Smooth muscle cell (in vitro differentiated cells): ENCODE data around the gene CFAP45. TPM values are rescaled to one million over a fixed set of nuclear protein-coding genes. Genes with fewer than 3 reads are reported as not detected.

Experiments
- DNase-seq: peaks from one replicate; lab custom pipeline; 2025; ENCODE audit not compliant: unreplicated experiment; lab: John Stamatoyannopoulos, UW
- H2AFZ ChIP-seq: fragments of 200-600 bp; sonication (generic); 2 replicates; pipeline ENCODE4 v1.6.0; 2016; ENCODE audit warnings: antibody characterized with exemption, low read depth, mild to moderate bottlenecking
- H3F3A ChIP-seq: fragments of 200-600 bp; sonication (generic); 2 replicates; pipeline ENCODE4 v1.6.0; 2017; ENCODE audit warnings: antibody characterized with exemption, low read depth
- H3K27ac ChIP-seq: fragments of 200-600 bp; sonication (generic); 2 replicates; pipeline ENCODE4 v1.5.1; 2016; ENCODE audit warnings: low read depth, mild to moderate bottlenecking
- H3K27me3 ChIP-seq: fragments of 200-600 bp; sonication (generic); 2 replicates; pipeline ENCODE4 v1.6.1; 2016; ENCODE audit warnings: low read depth, mild to moderate bottlenecking
- H3K36me3 ChIP-seq: fragments of 200-600 bp; sonication (generic); 2 replicates; pipeline ENCODE4 v1.5.1; 2016; ENCODE audit warnings: low read depth
- H3K4me1 ChIP-seq: fragments of 200-600 bp; sonication (generic); 2 replicates; pipeline ENCODE4 v1.5.1; 2016; ENCODE audit warnings: low read depth
- H3K4me2 ChIP-seq: fragments of 200-600 bp; sonication (generic); 2 replicates; pipeline ENCODE4 v1.6.0; 2016; ENCODE audit warnings: mild to moderate bottlenecking
- H3K4me3 ChIP-seq: fragments of 200-600 bp; sonication (generic); 2 replicates; pipeline ENCODE4 v1.5.1; 2016; ENCODE audit warnings: mild to moderate bottlenecking
- H3K79me2 ChIP-seq: fragments of 200-600 bp; sonication (generic); 2 replicates; pipeline ENCODE4 v1.6.0; 2016; ENCODE audit warnings: low read depth, mild to moderate bottlenecking
- H3K9ac ChIP-seq: fragments of 200-600 bp; sonication (generic); 2 replicates; pipeline ENCODE4 v1.6.0; 2016; ENCODE audit warnings: low read depth
- H3K9me3 ChIP-seq: fragments of 200-600 bp; sonication (generic); replicated peaks from 2 replicates; pipeline ENCODE4 v1.5.1; 2016; ENCODE audit warnings: low read depth
- H4K20me1 ChIP-seq: fragments of 200-600 bp; sonication (generic); 2 replicates; pipeline ENCODE4 v1.6.0; 2016; ENCODE audit warnings: low read depth
- WGBS: methylation state at CpG from one replicate; pipeline ENCODE4 v1.1.7; 2016; ENCODE audit warnings: low lambda C conversion rate; 5-methylcytosine and 5-hydroxymethylcytosine counted together
- polyA plus RNA-seq: library from polyadenylated mRNA; unstranded; fragments of >200 nt; fragmentation: Nextera tagmentation; extraction: Ambion mirVana; gene quantifications from 2 replicates; pipeline ENCODE4 v1.2.1, GENCODE V29; 2016
- total RNA-seq: library from RNA; depleted of rRNA; stranded (reverse); fragments of >200 nt; gene quantifications from 2 replicates; pipeline ENCODE4 v1.2.3, GENCODE V29; 2014
- TF ChIP-seq, protein P1 (sequence below): fragments of 200-600 bp; sonication (generic); IDR thresholded peaks from 2 replicates; pipeline ENCODE4 v1.5.1; 2017; ENCODE audit warnings: borderline replicate concordance, mild to moderate bottlenecking, antibody characterized with exemption; ENCODE audit not compliant: insufficient read depth, poor library complexity, severe bottlenecking

Gene CFAP45
- total and polyA plus RNA-seq, 2 experiments from 2014 or later: 1.2 to 1.3 TPM

DNA sequence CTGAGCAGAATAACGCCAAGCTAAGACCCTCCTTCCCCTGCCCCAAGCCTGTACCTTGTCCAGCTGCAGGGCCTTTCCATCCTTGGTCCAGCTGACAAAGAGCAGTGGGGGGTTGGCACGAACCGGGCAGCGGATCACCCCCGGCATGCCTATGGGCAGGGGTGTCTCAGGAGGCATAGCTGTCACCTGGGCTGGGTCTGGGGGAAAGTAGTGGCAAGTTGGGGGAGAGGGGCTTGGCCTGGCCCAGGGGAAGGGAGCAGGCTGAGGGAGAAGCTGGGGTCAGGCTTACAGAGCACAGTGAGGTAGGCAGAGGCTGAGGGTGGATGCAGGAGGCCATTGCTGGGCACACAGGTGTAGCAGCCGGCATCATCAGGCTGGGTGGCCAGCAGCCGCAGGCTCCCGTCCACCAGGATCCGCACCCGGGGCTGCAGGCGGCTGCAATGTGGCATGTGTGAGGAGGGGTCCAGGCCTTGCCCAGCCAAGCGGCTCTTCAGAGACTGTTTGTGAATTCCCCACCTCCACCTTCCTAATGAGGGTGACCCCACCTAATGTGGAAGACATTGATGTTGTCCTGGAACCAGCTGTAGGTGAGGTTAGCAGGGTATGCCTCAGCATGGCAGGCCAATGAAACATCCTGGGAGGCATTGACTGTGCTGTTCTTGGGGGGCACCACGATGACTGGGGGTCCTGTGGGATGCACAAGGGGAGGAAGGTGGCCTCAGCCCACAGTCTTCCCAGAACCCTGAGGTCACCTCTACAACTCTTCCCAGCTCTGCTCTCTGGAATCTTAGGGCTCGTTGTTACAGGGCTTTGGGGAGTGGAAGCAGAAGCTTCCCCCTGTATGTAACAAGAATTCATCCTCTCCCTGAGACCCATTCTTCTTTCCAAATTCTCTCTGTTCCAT, 34.4 kb upstream of the CFAP45 start:
- 96% methylated on average over 14 of the region's 14 CpGs for WGBS
- DNase-seq: no peak
- TF ChIP-seq, protein P1, sequence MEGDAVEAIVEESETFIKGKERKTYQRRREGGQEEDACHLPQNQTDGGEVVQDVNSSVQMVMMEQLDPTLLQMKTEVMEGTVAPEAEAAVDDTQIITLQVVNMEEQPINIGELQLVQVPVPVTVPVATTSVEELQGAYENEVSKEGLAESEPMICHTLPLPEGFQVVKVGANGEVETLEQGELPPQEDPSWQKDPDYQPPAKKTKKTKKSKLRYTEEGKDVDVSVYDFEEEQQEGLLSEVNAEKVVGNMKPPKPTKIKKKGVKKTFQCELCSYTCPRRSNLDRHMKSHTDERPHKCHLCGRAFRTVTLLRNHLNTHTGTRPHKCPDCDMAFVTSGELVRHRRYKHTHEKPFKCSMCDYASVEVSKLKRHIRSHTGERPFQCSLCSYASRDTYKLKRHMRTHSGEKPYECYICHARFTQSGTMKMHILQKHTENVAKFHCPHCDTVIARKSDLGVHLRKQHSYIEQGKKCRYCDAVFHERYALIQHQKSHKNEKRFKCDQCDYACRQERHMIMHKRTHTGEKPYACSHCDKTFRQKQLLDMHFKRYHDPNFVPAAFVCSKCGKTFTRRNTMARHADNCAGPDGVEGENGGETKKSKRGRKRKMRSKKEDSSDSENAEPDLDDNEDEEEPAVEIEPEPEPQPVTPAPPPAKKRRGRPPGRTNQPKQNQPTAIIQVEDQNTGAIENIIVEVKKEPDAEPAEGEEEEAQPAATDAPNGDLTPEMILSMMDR: no peak

DNA sequence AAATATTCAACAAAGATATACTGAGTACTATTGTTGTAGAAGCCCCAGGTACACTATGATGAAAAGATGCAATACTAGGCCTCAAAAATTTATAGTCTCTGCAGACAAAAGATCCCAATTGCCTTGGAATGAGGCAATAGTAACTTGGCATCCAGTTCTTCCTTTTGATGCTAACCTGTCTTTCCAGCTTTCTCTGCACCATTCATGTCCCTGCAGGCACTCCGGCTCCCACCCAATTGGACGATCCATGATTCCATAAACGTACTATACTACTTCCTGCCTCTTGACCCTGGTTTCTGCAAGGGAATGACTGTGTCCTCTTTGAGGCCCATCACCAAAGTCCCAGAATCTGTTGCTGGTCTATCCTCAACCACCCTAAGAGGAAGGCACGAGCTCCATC, 33.4 kb upstream of the CFAP45 start:
- H3K4me3 ChIP-seq: no peak overlapping the region
- H3K4me1 ChIP-seq: peaks cover 15% of the 10 kb centered on the region
- no peaks in the 10 kb centered on the region for H3F3A ChIP-seq
- 68% methylated on average over 4 of the region's 4 CpGs for WGBS
- no peaks in the 10 kb centered on the region for H3K9me3 ChIP-seq
- H3K36me3 ChIP-seq: no peaks in the 10 kb centered on the region
- no peaks in the 10 kb centered on the region for H3K79me2 ChIP-seq
- H4K20me1 ChIP-seq: no peaks in the 10 kb centered on the region
- TF ChIP-seq, protein P1: no peak
- no peak overlapping the region for H2AFZ ChIP-seq
- H3K27me3 ChIP-seq: no peaks in the 10 kb centered on the region
- no peak overlapping the region for H3K9ac ChIP-seq
- no peak for DNase-seq
- H3K4me2 ChIP-seq: no peak overlapping the region
- H3K27ac ChIP-seq: no peak overlapping the region

More for the DNA sequence above, 34.4 kb upstream of the CFAP45 start:
- Histone ChIP-seq H3K9ac (no peak overlapping the region), H4K20me1 (no peaks in the 10 kb centered on the region), H3K27ac (no peak overlapping the region), H3F3A (no peaks in the 10 kb centered on the region), H3K9me3 (no peaks in the 10 kb centered on the region), H3K4me2 (no peak overlapping the region), H3K27me3 (no peaks in the 10 kb centered on the region), H3K4me1 (peaks cover 18% of the 10 kb centered on the region), H3K36me3 (no peaks in the 10 kb centered on the region), H3K4me3 (no peak overlapping the region), H2AFZ (no peak overlapping the region), H3K79me2 (no peaks in the 10 kb centered on the region)

DNA sequence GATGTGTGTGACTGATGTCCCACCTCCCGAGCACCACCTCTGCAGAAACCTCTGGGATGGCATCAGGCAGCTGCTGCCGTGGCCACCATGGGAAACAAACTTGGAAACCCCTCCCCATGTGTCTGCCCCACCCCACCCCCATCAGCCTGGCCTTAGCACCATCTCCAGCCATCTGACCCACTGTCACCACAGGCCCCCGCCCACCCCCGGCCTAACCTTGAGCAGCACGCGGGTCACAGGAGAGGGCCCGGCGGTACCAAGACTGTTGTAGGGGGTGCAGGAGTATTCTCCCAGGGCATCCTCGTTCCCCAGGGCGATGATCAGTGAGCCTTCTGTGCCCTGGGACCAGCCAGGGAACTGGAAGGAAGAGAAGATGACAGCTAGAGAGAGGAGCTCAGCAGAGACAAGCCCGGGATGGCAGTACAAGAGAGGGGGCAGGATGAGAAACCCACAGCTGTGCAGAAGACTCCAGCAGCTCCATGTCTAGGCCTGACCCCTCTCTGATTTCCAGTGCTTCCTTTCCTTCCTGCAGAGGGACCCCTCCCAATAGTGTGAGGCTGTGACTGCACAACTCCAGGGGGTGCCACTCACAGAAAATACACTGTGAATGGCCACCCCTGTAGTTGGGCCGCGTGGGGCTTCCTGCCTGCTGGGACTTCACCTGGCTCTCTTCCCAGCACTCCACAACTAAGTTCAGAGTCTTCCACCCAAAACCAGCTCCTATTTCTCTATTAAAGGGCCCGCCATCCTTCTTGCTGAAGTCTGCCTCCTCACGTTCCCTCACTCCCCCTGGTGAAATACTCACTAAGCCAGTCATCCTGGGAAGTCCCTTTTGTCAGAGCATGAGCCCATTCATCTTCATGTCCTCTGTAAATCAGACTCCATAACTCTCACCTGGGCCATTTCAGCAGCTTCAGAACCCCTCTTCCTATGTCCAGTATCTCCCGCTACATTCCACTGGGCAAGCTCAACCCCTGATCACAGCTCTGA, 32.6 kb upstream of the CFAP45 start:
- Histone ChIP-seq H3K4me2 (no peak overlapping the region), H3K9ac (no peak overlapping the region), H3K27ac (no peak overlapping the region), H3K9me3 (no peaks in the 10 kb centered on the region), H3K79me2 (no peaks in the 10 kb centered on the region), H3K4me3 (no peak overlapping the region), H2AFZ (no peak overlapping the region), H3K4me1 (peaks cover 8% of the 10 kb centered on the region), H3K36me3 (no peaks in the 10 kb centered on the region), H3K27me3 (no peaks in the 10 kb centered on the region), H3F3A (no peaks in the 10 kb centered on the region), H4K20me1 (no peaks in the 10 kb centered on the region)
- TF ChIP-seq, protein P1: no peak
- WGBS: 92% methylated on average over 16 of the region's 16 CpGs
- no peak for DNase-seq
